Kidney epithelial cell (primary cell): ENCODE measurements around the gene BRI3BP. TPM values are rescaled to one million over a fixed set of nuclear protein-coding genes. Genes with fewer than 3 reads are reported as not detected.

Source experiments
- DNase-seq: peaks from one replicate; pipeline ENCODE4 v3.0.0-alpha.2; 2010; ENCODE audit warnings: low read depth
- H3K27me3 ChIP-seq: 2 replicates; pipeline ENCODE4 v1.6.0; 2011; ENCODE audit warnings: low read length; ENCODE audit not compliant: control insufficient read depth, insufficient read depth
- H3K36me3 ChIP-seq: 2 replicates; pipeline ENCODE4 v1.5.1; 2011; ENCODE audit warnings: low read length; ENCODE audit not compliant: control insufficient read depth, insufficient read depth
- H3K4me3 ChIP-seq: 2 replicates; pipeline ENCODE4 v1.5.1; 2011; ENCODE audit warnings: low read depth, mild to moderate bottlenecking, control low read depth, low read length
- CTCF ChIP-seq: IDR thresholded peaks from 2 replicates; pipeline ENCODE4 v1.5.1; 2011; ENCODE audit warnings: mild to moderate bottlenecking, moderate library complexity, low read length, control low read depth, inconsistent platforms; ENCODE audit not compliant: insufficient read depth, poor library complexity, severe bottlenecking
- total RNA-seq: library from RNA; depleted of rRNA; stranded (reverse); fragments of >200 nt; gene quantifications from 2 replicates; pipeline ENCODE4 v1.2.3, GENCODE V29; 2015

Gene BRI3BP, protein sequence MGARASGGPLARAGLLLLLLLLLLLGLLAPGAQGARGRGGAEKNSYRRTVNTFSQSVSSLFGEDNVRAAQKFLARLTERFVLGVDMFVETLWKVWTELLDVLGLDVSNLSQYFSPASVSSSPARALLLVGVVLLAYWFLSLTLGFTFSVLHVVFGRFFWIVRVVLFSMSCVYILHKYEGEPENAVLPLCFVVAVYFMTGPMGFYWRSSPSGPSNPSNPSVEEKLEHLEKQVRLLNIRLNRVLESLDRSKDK
- 6.0 and 7.3 TPM in 2 replicates for total RNA-seq

GRCh38 chr12:124993626-124994436, at the start of gene BRI3BP:
TSS of gene BRI3BP (plus strand) at chr12:124993645. CDS start at chr12:124993791, 146 bp downstream.
- peak within 1 kb of the TSS; percentile 67 for H3K4me3 ChIP-seq
- no peak for DNase-seq
- no peaks in the 10 kb centered on the region for H3K27me3 ChIP-seq
- H3K36me3 ChIP-seq, result no peaks in the 10 kb centered on the region
- TF ChIP-seq CTCF, result no peak

DNA sequence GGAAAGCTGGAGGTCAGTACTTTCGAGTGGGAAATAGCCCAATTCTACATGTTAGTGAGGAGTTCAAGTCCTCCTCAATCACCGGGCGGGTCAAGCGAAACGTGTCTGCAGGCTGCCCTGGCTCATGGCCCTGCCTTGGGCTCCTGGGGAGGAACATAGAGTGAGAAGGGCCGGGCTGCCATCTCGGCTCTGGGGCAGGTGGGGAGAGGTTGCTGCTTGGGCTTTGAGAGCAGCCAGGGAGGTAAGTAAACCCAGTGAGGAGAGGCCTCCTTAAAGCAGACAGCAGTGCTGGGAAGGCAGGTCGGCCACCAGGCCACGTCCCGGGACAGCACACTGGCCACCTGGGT, 47.0 kb upstream of the BRI3BP start:
- H3K36me3 ChIP-seq, result no peaks in the 10 kb centered on the region
- no peak for TF ChIP-seq CTCF
- H3K27me3 ChIP-seq, result no peaks in the 10 kb centered on the region
- no peak overlapping the region for H3K4me3 ChIP-seq
- DNase-seq, result no peak

DNA sequence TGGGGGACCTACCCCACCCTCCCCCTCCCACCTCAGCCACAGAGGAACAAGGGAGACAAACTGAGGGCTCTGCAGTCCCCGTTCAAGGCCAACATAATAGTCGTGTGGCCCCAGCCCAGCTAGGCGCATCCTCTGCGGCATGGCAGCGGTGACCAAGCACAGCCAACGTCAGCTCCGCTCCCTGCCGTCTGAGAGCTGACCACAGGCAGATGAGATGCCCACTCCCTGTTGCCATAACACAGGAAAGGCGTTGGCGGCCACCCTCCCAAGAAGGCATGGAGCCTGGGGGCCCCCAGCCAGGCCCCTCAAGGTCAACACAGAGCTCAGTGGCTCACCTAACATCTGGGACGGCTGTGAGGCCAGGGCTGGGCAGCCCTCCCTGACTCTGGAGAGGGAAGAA, 46.4 kb upstream of the BRI3BP start:
- no peaks in the 10 kb centered on the region for H3K27me3 ChIP-seq
- no peak for DNase-seq
- TF ChIP-seq CTCF, result no peak
- H3K4me3 ChIP-seq, result no peak overlapping the region
- no peaks in the 10 kb centered on the region for H3K36me3 ChIP-seq

DNA sequence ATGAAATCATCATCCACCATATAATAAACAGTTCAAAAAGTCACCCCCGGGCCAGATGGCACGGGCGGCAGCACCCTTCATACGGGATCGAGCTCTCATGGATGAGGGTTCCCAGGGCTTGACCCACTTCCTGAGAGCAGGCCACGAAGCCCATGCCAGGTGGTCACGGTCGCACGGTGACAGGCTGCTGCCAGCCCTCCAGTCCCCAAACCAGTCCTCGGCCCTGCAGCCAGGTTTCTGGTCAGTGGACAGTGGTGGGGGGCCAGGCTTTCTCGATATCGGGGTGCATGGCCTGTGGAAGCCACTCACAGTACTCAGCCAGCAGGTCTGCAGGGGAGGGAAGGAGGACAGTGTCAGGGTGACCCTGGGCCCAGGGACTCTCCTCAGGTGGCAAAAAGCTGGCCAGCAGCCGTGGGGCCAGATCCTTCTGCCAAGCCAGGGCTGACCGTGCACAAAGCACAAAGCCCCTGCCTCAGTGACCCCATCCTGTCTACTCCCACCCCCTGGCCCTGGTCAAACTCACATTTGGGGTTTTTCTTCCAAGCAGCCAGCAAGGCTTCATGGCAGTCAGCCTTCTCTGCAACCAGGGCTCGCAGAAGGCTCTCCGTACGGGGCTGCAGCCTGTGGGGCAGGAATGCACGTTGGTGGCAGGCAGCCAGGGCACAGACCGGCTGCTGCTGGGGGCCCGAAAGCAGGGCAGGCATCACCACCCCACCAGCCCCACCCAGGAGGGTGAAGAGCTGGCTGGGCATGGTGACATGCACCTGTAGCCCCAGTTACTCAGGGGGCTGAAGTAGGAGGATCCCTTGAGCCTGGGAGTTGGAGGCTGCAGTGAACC, 45.7 kb upstream of the BRI3BP start:
- Histone ChIP-seq H3K4me3 (no peak overlapping the region), H3K36me3 (no peaks in the 10 kb centered on the region), H3K27me3 (no peaks in the 10 kb centered on the region)
- no peak for TF ChIP-seq CTCF
- no peak for DNase-seq

DNA sequence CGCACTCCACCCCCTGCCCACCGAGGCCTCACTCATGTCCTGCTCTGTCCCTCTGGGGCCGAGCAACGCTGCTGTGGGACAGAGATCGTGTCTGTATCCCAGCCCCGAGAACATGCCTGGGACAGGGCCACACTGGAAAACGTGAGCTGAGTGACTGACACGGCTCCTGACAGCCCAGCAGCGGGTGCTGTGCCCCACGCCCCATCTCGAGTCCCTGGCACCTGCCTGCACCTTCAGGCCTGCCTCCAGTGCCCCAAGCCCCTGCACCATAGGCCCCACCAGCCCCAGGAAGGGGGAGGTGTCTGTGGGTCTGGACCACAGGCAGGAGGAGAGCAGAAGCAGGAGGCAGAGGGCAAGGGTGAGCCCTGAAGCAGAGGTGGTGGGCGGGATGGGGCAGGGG, 44.4 kb upstream of the BRI3BP start:
- no peaks in the 10 kb centered on the region for H3K36me3 ChIP-seq
- no peak for TF ChIP-seq CTCF
- H3K27me3 ChIP-seq, result no peaks in the 10 kb centered on the region
- no peak overlapping the region for H3K4me3 ChIP-seq
- no peak for DNase-seq
